GM21737 (cell line): ENCODE data around the gene DENND4B.
"Not testable (repeated sequence)": the region's sequence is repeated elsewhere in the genome, so short reads cannot be mapped to it uniquely, and the experiment has no call there.

Experiments
- ATAC-seq: cut with Tn5 transposase; IDR thresholded peaks from one replicate; pipeline ENCODE4 v1.9.1; 2021; ENCODE audit warnings: mild to moderate bottlenecking, moderate library complexity; ENCODE audit not compliant: unreplicated experiment

Gene DENND4B, protein sequence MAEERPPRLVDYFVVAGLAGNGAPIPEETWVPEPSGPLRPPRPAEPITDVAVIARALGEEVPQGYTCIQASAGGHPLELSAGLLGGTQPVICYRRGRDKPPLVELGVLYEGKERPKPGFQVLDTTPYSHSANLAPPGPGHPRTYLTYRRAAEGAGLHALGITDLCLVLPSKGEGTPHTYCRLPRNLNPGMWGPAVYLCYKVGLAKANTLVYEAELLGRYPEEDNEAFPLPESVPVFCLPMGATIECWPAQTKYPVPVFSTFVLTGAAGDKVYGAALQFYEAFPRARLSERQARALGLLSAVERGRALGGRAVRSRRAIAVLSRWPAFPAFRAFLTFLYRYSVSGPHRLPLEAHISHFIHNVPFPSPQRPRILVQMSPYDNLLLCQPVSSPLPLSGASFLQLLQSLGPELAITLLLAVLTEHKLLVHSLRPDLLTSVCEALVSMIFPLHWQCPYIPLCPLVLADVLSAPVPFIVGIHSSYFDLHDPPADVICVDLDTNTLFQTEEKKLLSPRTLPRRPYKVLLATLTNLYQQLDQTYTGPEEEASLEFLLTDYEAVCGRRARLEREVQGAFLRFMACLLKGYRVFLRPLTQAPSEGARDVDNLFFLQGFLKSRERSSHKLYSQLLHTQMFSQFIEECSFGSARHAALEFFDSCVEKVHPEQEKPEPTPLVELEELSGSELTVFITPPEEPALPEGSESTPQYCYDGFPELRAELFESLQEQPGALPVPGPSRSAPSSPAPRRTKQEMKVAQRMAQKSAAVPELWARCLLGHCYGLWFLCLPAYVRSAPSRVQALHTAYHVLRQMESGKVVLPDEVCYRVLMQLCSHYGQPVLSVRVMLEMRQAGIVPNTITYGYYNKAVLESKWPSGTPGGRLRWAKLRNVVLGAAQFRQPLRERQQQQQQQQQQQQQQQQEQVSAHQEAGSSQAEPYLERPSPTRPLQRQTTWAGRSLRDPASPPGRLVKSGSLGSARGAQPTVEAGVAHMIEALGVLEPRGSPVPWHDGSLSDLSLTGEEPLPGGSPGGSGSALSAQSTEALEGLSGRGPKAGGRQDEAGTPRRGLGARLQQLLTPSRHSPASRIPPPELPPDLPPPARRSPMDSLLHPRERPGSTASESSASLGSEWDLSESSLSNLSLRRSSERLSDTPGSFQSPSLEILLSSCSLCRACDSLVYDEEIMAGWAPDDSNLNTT (N-terminal part only)

DNA sequence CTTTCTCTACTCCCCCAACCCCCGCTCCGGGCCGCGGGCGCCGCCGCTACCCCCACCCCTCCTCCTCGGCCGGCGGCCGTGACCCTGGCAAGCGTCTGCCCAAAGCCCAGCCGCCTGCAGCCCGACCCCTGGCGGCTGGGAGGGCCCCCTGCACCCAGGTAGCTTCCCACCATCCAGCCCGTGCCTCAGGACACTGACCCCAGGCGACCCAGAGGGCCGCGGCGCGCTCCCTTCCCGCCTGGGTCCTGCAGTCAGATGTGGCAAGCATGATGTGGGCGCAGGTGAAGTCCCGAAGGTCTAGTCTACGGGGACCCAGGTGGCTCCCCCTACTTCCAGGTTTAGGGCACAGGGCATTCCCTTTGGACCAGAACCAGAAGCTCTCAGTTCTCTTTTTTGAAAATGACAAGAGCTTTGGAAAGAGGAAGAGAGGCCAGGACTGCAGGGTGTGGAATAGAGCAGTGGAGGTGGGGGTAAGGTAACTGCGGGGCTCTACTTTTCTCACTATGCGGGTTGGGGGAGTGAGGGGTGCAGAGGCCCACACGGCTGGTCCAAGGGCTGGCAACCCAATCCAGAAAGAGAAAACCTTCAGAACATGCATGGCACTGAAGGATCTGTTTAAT, at the start of gene DENND4B:
Gene DENND4B, minus strand, starts transcription at position 97 of the 620 bp plus-strand sequence. CDS start 2,344 bp downstream, outside the sequence.
- peak; percentile 52 for ATAC-seq

DNA sequence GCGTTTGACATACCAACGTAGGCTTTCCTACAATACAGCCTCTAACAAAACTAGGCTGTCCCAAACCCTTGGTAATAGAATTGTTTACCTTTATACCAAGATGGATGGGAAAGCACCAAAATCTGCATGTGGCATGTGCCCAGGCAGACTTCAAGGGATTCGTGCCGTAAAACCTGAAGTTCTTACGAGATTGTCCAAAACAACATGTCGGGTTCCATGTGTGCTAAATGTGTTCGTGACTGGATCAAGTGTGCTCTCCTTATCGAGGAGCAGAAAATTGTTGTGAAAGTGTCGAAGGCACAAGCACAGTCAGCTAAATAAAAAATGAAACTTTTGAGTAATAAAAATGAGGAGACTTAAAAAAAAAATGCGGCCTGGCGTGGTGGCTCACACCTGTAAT, 49.1 kb upstream of the DENND4B start:
- no peak for ATAC-seq

DNA sequence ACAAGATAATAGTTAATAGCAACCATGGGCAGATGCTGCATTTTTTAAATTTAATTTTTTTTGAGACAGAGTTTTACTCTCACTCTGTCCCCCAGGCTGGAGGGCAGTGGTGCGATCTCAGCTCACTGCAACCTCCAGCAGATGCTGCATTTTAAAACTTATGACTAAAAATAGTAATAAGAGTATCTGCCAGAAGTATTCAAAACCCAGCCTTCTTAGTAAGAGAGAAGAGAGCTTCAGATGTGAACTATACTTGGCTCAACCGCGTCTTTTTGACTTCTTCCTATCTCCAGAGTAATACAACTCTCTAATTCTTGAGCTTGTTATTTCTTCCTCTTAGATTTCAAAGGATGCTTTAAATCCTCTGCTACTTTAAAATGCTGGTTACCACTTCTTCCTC, 48.7 kb upstream of the DENND4B start:
- ATAC-seq = no peak

DNA sequence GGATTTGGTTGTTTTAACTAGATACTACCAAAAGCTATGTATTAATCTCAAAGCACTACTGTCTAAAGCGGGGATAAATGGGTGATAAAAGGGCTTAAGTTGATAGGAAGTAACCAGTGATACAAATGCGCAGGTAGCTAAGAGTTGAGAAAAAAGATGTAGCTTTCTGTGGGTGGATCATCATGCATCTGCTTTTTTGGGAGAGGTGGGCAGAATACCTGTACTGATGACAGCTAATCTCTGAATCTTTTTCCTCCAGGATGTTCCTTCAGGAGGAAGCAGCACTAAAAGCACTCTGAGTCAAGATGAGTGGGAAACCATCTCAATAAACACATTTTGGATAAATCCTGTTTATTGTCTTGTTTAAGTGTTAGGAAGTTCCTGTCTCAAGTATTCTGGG, 45.3 kb upstream of the DENND4B start:
- ATAC-seq = no peak

DNA sequence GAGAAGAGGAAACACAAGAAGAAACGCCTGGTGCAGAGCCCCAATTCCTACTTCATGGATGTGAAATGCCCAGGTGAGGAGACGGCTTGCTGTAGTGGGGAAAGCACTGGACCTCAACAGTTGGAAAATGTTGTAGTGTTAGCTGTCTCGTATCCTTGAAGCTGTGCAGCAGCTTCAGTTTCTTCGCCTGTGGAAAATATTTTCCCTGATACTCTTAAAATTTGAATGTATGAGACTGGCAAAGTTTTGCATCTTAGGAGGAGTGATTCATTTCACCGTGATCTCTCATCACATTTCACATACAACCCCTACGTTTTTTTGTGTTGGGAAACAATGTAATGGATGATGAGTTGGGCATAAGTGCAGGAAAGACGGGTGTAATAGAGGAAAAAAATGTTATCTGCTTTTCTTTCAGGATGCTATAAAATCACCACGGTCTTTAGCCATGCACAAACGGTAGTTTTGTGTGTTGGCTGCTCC, 44.7 kb upstream of the DENND4B start:
- no peak for ATAC-seq

DNA sequence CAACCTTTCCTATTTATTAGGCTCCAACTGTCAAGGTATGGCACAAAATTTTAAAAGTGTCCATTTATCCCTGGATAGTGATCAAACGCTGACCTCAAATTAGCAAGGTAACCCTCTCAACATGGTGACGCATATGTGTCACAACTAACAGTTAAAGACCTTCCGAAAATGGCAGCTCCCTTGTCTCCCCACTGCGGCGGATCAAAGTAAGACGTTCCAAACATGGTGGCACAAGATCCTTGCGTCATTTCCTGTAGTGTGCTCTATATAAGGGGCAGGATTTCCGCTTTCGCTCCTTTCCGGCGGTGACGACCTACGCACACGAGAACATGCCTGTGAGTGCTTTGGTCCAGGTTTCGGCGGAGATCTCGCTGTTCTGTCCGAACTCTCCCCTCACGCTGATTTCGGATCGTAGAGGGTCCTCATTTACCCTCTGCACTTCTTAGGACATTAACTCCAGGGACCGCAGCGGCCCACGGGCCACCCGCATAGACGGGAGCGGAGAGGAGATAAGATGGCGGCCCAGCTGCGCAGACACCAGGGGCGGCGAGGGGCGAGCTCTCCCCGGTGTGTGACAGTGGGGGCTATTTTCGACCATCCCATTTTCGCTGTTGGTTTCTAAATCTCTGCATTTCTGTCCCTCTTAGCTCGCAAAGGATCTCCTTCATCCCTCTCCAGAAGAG, 44.1 kb upstream of the DENND4B start, which contains the start of gene RPS27:
Gene RPS27, plus strand, starts transcription at position 295 of the 683 bp plus-strand sequence. Its CDS starts 35 bp downstream, at position 330.
- ATAC-seq = peak; percentile 77

DNA sequence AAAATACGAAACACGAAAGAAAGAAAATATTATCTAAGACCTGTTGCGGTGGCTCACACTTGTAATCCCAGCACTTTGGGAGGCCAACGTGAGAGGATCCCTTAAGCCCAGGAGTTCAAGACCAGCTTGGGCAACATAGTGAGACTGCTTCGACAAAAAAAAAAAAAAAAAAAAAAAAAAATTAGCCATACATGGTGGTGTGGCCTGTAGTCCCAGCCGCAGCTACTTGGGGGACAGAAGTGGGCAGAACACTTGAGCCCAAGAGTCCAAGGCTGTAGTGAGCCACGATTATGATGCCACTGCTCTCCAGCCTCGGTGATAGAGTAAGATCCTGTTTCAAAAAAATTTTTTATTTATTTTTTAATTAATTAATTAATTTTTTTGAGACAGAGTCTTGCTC, 41.1 kb upstream of the DENND4B start:
- no peak for ATAC-seq

DNA sequence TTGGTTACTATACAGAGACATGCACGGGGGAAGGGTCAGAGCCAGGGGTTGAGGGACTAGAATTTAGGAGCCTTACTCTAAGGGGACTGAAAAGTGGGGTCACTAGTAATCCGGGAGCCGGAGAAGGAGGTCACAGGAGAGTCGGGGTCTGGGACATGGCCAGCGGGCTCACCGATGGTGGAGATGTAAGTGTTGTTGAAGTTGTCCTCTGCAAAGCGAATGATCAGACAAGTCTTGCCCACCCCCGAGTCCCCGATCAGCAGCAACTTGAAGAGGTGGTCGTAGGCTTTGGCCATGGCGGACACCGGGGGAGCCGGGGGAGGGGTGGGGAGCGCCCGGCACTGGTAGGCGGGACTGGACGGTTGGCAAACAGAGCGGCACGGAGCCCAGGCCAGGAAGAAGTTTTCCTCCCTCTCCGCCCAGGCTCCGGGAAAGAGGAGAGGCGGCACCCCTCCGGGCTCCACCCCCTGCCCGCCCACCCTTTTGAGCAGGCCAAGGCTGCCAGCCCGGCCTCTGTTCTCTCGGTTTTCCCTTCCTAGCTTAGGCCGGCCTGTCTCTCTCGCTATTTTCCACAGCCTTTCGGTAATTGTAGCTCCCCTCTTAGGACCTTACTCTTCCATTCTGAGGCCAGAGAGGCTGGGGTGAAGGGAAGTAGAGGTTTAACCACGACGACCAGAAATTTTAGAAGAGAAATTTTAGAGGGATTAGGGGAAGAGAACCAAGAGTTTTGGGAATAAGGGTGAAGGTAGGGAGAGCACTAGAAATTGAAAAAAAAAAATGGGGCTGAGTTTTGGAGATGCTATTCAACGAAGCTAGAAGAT, 39.6 kb upstream of the DENND4B start, which contains the start of gene RAB13:
Gene RAB13, minus strand, starts transcription at position 399 of the 821 bp plus-strand sequence. Its CDS starts 103 bp downstream, at position 296.
- ATAC-seq = no peak

DNA sequence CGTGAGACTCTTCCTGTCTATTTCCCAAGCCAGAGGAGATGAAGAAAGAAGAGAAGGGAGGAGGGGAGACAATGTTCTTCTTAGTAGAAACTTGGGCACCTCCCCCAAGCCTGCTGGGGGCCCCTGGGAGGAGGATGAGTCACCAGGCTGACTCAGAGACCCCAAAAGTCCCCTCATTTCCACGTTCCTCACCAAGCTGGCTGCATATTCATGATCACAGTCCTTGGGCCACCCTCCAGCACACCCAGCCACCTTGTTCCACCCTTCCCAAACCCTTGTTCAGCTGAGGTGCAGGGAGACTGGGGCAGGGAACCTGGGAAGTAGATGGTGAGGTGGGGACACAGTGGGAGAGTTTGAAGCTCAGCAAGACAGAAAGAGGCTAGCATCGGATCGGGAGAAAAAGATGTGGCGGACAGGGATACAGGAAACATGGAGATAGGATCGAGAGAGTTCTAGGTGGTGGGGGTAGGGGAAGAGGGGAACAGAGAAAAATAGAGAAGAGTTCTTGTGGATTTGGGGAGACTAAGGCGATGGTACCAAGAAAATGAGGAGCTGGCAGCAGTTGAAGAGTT, 38.9 kb upstream of the DENND4B start:
- ATAC-seq = no peak

DNA sequence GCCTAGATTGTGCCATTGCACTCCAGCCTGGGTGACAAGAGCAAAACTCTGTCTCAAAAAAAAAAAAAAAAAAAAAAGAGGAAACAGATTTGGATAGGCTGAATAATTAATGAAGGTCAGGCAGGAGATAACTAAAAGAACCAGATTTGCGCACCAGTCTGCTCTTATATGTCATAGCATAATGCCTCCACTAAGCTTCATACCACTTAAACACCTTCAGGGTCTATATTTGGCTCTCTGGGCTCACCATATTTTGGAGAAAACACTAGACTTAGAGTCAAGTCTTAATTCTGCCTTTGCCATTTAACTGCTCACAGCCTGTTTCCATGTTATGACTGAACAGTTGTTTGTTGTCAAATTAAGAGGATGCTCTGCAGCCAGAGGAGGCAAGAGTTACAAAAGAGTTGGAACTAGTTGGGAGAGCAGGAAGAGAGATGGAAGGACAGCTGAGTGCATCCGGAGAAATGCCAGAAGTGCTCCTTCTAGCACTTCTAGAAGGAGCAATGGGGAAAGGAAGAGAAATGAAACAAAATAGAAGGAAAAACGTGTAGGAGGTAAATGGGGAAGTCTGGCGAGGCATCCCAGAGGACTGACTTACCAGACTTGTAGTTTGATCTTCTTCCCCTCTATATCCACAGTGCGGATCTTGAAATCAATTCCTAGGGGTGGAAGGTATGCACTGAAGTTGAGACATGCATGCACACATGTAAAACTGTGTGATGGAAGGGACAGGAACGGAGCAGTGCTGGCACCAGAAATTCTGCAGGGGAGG, 37.8 kb upstream of the DENND4B start:
- ATAC-seq = no peak

DNA sequence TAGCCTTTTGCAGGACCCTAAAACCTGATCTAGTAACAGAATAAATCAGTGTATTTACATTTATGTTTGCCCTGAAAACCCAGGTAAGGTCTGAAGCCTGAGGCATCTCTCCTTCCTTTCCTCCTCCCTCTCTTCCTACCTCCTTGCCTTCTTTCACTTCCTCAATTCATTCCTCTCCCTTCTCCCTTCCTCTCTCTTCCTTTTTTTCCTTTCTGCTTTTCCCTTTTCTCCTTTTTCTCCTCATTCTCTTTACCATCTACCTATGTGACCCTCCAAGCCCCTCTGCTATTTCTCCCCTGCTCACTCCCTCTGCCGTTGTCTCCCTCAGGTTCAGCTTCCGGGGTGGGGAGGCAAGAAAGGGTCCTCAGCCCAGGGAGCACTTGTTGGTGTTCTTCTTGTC, 35.2 kb upstream of the DENND4B start:
- ATAC-seq = not testable (repeated sequence)

DNA sequence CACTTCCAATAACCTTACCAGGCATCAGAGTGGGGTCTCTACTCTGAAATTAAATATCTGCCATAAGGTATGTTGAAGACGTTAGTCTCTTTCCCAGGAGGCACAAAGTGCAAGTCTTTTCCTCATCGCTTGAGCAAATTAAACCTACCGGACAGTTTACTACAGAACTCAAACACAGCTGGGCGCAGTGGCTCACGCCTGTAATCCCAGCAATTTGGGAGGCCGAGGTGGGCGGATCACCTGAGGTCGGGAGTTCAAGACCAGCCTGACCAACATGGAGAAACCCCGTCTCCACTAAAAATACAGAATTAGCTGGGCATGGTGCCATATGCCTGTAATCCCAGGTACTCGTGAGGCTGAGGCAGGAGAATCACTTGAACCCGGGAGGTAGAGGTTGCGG, 32.6 kb upstream of the DENND4B start:
- not testable (repeated sequence) for ATAC-seq

DNA sequence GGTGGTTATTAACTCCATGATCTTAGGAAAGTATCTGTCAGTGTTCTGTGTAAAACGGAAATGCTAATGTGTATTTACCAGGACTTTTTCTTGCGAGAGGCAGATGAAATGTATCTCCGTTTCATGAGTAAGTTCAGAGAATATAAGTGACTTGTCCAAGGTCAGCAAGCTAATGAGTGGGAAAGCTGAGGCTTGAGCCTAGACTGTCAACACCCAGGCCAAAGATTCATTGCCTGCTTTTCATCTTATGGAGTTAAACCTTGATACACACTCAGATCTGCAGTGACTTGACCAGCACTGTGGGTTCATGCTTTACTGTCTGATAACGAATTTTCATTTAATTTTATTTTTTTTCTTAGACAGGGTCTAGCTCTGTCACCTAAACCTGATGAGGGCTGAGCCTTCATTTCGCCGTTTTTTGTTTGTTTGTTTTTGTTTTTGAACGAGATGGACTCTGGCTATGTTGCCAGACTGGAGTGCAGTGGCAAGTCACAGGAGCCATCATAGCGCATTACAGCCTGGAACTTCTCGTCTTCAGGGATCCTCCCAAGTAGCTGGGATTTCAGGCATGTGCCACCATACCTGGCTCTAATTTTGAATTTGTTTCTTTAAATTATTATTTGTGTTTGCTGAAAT, 31.9 kb upstream of the DENND4B start:
- ATAC-seq = no peak

DNA sequence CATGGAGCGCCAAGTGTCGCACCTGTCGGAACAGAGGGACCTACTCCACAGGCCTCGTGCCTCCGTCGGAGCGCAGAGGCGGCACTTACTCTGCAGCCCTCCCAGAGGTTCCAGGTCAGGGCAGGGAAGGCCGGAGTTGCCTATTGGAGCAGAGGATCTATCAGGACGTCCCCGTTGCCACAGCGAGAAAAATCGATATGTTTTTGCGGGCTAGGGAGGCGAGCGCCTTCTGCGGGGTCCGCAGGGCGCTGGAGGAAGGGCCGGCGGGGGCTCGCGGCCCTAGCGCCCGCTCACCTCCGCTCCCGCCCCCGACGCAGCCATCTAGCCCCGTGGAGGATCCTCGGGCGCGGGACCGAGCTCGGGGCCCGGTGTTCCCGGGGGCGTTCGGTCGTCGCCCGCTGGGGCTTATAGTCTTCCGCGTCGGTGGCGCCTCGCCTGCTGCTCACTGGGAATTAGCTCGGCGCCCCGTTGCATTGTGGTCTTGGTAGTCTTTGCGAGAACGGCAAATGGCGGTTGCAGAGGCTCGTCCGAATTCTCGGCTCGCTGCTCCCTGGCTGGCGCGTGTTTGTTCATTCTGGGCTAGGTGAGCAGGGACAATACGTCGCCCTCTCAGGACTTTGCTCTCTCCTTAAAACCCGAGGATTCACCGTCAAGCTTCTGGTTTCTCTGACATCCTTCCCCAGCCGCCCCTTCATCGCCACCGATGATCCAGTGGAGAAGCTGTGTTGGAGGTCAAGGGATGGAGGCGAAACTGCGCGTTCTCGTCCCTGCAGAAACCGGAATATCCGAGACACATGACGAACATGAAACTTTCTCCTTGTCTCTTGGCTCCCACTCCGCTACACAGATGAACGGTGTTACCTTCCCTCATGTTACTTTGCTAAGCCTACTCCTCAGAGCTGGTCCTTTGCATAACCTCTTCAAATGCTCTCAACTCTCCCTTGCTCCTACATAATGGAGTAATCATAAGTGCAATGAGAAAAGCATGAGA, 31.0 kb upstream of the DENND4B start, which contains the start of gene JTB:
Gene JTB, minus strand, starts transcription at position 425 of the 991 bp plus-strand sequence. Its CDS starts 422 bp downstream, at position 3.
- peak; percentile 69 for ATAC-seq

DNA sequence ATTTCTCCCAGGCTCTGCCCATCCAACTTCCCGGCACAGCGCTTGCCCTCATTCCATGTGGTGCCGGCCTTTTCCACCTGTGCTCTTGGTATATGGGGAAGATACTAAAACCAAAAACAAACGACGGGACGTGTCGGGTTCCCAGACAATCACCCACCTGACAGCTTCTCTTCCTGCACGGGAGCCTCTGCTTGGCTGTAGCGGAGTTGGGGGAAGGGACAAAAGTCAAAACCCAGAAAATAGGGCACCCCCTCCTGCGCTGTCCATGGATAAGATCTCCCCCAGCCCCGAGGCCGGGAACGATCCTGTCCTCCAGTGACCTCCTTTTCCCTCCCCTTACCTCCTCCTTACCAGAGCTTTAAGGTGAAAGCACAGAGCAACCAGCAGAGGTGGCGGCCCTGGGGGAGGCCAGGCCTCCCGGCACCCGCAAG, 30.3 kb upstream of the DENND4B start:
- ATAC-seq = no peak

DNA sequence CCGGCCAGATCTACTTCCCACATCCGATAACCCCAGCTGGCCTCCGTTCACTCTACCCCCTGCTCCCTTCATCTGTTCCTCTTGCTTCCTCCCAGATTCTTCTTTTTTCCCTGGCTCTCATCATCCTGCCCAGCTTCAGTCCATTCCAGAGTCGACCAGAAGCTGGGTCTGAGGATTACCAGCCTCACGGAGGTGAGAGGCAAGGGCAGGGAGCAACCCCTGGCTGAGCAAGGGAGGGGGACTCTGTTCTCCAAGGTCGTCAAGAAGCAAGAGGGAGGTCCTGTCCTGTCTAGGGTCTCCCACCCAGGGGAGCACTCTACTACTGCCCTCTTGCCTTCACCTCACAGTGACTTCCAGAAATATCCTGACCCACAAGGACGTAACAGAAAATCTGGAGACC, 27.0 kb upstream of the DENND4B start:
- no peak for ATAC-seq
